ENCODE data around the gene GJD3. TPM values are rescaled to one million over a fixed set of nuclear protein-coding genes. Genes with fewer than 3 reads are reported as not detected.

Gene GJD3
- total and polyA plus RNA-seq, 9 of the 15 experiments (the other 6 are each of a cell fraction or from before 2014, with no cell fraction given), result 0.17 to 0.38 TPM; not detected in 7

DNA sequence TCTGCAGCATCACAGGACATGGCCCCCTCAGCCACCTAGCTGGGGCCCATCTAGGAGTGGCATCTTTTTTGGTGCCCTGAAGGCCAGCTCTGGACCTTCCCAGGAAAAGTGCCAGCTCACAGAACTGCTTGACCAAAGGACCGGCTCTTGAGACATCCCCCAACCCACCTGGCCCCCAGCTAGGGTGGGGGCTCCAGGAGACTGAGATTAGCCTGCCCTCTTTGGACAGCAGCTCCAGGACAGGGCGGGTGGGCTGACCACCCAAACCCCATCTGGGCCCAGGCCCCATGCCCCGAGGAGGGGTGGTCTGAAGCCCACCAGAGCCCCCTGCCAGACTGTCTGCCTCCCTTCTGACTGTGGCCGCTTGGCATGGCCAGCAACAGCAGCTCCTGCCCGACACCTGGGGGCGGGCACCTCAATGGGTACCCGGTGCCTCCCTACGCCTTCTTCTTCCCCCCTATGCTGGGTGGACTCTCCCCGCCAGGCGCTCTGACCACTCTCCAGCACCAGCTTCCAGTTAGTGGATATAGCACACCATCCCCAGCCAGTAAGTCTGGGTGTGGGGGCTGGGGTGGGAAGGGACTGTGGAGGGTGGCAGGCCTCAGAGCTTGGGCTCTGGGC, 33.6 kb downstream of the GJD3 start:
- H3K27ac ChIP-seq (ENCODE audit: extremely low read depth, low read depth, low read length), result no peak overlapping the region
- no peaks in the 10 kb centered on the region for H3K9me3 ChIP-seq (replicated peaks; ENCODE audit: control insufficient read depth, insufficient read depth, low read depth, low read length)
- BruUV-seq (replicated peaks), result no TSS peak
- TF ChIP-seq SETDB1 (IDR thresholded peaks at IDR 0.05; ENCODE audit: low read length) (no peak), NR3C1 (CRISPR knock-in tag; IDR thresholded peaks at IDR 0.05) (no peak), ZNF134 (CRISPR knock-in tag; conservative IDR thresholded peaks at IDR 0.05) (no peak), NEUROD1 (IDR thresholded peaks at IDR 0.05; ENCODE audit: borderline replicate concordance, low read depth, low read length, partially characterized antibody) (no peak), HNRNPUL1 (IDR thresholded peaks at IDR 0.05; ENCODE audit: low read length) (no peak), ZNF561 (CRISPR knock-in tag; conservative IDR thresholded peaks at IDR 0.05) (no peak), PURB (CRISPR knock-in tag; IDR thresholded peaks at IDR 0.05; ENCODE audit: low read depth) (no peak), XRCC4 (IDR thresholded peaks at IDR 0.05; ENCODE audit: extremely low read depth, insufficient read depth, insufficient read length) (no peak), RFX5 (IDR thresholded peaks at IDR 0.05; ENCODE audit: low read depth, low read length) (no peak), NCOA1 (IDR thresholded peaks at IDR 0.05; ENCODE audit: low read depth) (no peak)
- TF ChIP-seq, protein P1, sequence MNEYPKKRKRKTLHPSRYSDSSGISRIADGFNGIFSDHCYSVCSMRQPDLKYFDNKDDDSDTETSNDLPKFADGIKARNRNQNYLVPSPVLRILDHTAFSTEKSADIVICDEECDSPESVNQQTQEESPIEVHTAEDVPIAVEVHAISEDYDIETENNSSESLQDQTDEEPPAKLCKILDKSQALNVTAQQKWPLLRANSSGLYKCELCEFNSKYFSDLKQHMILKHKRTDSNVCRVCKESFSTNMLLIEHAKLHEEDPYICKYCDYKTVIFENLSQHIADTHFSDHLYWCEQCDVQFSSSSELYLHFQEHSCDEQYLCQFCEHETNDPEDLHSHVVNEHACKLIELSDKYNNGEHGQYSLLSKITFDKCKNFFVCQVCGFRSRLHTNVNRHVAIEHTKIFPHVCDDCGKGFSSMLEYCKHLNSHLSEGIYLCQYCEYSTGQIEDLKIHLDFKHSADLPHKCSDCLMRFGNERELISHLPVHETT (CRISPR knock-in tag; conservative IDR thresholded peaks at IDR 0.05 in 1 of 2, IDR thresholded peaks at IDR 0.05 in 1 of 2), result no peak
- TF ChIP-seq, protein P2, sequence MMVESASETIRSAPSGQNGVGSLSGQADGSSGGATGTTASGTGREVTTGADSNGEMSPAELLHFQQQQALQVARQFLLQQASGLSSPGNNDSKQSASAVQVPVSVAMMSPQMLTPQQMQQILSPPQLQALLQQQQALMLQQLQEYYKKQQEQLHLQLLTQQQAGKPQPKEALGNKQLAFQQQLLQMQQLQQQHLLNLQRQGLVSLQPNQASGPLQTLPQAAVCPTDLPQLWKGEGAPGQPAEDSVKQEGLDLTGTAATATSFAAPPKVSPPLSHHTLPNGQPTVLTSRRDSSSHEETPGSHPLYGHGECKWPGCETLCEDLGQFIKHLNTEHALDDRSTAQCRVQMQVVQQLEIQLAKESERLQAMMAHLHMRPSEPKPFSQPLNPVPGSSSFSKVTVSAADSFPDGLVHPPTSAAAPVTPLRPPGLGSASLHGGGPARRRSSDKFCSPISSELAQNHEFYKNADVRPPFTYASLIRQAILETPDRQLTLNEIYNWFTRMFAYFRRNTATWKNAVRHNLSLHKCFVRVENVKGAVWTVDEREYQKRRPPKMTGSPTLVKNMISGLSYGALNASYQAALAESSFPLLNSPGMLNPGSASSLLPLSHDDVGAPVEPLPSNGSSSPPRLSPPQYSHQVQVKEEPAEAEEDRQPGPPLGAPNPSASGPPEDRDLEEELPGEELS (CRISPR knock-in tag; IDR thresholded peaks at IDR 0.05; ENCODE audit: borderline replicate concordance), result no peak
- no peaks in the 10 kb centered on the region for H3K9me1 ChIP-seq (ENCODE audit: control insufficient read depth, insufficient read depth, low read length)
- H2AFZ ChIP-seq (ENCODE audit: low read depth, low read length), result no peak overlapping the region
- no peaks in the 10 kb centered on the region for H3K27me3 ChIP-seq (ENCODE audit: control insufficient read depth in 2 of 2, insufficient read depth in 2 of 2, low read length in 2 of 2)
- ATAC-seq (no peak), DNase-seq (ENCODE audit: extremely low read depth in 1 of 4, low spot score in 3 of 4) (no peak), FAIRE-seq (no peak)
- ChIA-PET POLR2A (interaction anchor here (0.5 to 1.7 kb wide), 11 partner anchors 10 to 175 kb away, joined by 3 to 5 read pairs (median 4); partner anchors contain the start of genes IGFBP4 and RARA), CTCF (ENCODE audit: low intra/inter-chr PET ratio) (no interaction called here)
- peaks cover 45% of the 10 kb centered on the region for H3K79me2 ChIP-seq (ENCODE audit: control insufficient read depth, insufficient read depth, low read length)
- WGBS (ENCODE audit: insufficient coverage, low coverage, missing lambda C conversion rate), result 92% methylated on average over 9 of the region's 10 CpGs
- no peak overlapping the region for H3K4me3 ChIP-seq
- H3K4me2 ChIP-seq (ENCODE audit: insufficient read depth, low read length), result no peak overlapping the region
- H3K4me1 ChIP-seq (replicated peaks in 1 of 2; ENCODE audit: control insufficient read depth in 2 of 2, insufficient read depth in 2 of 2, low read length in 2 of 2), result peaks cover 16 to 58% of the 10 kb centered on the region in 2 experiments
- peaks cover 7% of the 10 kb centered on the region for H4K20me1 ChIP-seq (replicated peaks; ENCODE audit: control insufficient read depth, insufficient read depth, low read length)
- in situ Hi-C loops (cut with MboI) (no loop called here), intact Hi-C loops (cut with micrococcal nuclease) (no loop called here)
- peaks cover 28% of the 10 kb centered on the region; the same call in 1 of the 3 replicates for H3K36me3 ChIP-seq (ENCODE audit: control insufficient read depth, insufficient read depth, low read length)
- peak overlapping the region in 1 of 2 experiments; percentile 78; a peak in 1 of 4 replicates for H3K9ac ChIP-seq (ENCODE audit: insufficient read depth in 1 of 2, low read depth in 2 of 2, low read length in 2 of 2)

Measured in K562 (cell line).